ENCODE results near the gene RGS21.

DNA sequence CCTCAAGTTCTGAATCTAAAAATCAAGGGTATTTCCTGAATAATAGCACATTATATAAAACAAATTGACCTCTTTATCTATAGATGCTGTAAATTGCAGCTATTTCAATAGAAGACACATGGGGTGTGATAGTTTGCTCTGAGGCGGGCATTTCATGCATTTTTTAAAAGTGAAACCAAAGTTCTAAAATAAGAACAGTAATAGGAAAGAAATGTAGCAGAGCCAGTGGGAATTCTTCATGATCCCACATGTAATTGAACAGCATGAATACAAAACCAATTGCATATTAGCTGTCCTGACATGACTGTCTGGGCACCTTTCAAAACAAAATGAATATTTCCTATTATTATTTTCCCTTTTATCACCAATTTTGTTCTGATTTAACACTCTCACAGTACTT is 85.0 kb downstream of the RGS21 start:
- TF ChIP-seq CTCF (conservative IDR thresholded peaks at IDR 0.05; ENCODE audit: low read depth, low read length) (no peak), POLR2A (IDR thresholded peaks at IDR 0.05; ENCODE audit: low read depth, low read length) (no peak), MAZ (IDR thresholded peaks at IDR 0.05; ENCODE audit: borderline replicate concordance, low read depth, low read length) (no peak), RCOR1 (IDR thresholded peaks at IDR 0.05; ENCODE audit: insufficient replicate concordance, low read length) (no peak), RFX5 (IDR thresholded peaks at IDR 0.05; ENCODE audit: low read depth, low read length) (no peak), RAD21 (IDR thresholded peaks at IDR 0.05; ENCODE audit: low read length) (no peak)
- TF ChIP-seq, protein P1, sequence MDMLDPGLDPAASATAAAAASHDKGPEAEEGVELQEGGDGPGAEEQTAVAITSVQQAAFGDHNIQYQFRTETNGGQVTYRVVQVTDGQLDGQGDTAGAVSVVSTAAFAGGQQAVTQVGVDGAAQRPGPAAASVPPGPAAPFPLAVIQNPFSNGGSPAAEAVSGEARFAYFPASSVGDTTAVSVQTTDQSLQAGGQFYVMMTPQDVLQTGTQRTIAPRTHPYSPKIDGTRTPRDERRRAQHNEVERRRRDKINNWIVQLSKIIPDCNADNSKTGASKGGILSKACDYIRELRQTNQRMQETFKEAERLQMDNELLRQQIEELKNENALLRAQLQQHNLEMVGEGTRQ (IDR thresholded peaks at IDR 0.05; ENCODE audit: low read depth, low read length), result no peak

Data from IMR-90 (cell line).